ENCODE measurements around the gene BTD.

BTD gene

DNA sequence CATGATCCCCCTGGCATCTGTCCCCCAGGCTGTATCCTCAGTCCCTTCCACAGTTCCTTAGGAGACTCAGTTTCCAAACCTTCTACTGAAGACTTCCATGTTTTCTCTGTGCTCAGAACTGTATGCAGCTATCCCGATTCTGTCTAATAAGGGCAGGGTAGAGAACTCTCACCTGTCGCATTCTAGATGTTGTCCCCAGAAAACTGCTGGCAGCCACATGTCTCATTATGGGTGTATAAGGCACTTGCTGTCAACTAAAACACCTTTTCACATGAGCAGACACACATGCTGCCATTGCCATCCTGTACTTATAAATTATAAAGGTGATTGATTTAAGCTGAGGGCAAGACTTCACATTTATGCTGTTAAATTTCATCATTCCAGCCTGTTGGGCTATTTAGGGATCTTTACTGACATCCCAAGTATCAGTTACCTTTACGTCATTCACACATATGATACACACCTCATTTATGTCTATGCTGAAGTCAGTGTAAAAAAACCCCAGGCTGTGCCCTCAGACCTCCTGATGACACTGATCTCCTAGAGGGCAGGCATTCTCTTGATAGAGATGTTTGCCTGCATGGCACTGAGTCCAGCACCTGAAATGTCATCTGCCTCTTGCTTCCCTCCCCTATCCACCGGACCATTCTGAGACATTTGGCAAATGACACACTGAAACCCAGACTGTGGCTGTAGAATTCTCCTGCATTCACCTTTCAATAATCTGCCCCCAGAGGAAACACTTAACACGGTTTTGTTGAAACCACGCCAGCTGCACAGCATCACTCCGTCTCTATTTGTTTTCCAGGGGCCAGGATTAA is 35.8 kb downstream of the BTD start:
- DNase-seq (peak; percentile 48), ATAC-seq (peak; percentile 79)
- no peaks in the 10 kb centered on the region for H3K27me3 Mint-ChIP-seq
- peaks cover 8% of the 10 kb centered on the region for H3K36me3 Mint-ChIP-seq (ENCODE audit: low read depth)
- H3K27ac Mint-ChIP-seq: peak overlapping the region; percentile 89
- peak overlapping the region; percentile 13 for H3K4me3 Mint-ChIP-seq
- peaks cover 77% of the 10 kb centered on the region for H3K4me1 Mint-ChIP-seq
- no peaks in the 10 kb centered on the region for H3K9me3 Mint-ChIP-seq

DNA sequence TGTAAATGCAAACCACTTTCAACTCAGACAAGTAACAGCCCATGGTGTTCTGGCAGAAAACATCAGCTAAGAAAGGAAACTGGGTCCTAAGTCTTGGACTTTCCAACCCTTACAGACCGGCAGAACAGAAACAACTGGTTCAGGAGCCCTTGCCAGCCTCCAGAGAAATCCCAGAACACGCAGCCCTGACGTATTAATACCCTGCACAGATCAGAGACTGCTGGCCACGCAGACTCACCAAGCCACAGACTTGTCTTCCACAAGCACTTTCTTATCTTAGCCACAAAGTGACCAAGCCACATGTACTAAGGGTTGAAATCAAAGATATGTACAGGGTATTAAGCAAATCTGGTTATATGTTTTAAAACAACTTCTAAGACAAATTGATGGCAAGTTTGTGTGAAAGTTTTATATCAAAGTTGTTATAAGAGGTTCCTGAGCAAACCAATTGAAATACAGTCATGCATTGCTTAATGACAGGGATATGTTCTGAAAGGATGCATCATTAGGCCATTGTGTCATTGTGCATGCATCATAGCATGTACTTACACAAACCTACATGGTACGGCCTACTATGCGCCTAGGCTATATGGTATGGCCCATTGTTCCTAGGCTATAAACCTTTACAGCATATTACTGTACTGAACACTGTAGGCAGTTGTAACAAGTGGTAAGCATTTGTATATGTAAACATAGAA is 36.8 kb downstream of the BTD start:
- ATAC-seq (peak; percentile 4), DNase-seq (no peak)
- Mint-ChIP-seq H3K27ac (peak overlapping the region; percentile 89), H3K36me3 (ENCODE audit: low read depth) (peaks cover 10% of the 10 kb centered on the region), H3K4me3 (peak overlapping the region; percentile 10), H3K9me3 (no peaks in the 10 kb centered on the region), H3K27me3 (no peaks in the 10 kb centered on the region), H3K4me1 (peaks cover 70% of the 10 kb centered on the region)

DNA sequence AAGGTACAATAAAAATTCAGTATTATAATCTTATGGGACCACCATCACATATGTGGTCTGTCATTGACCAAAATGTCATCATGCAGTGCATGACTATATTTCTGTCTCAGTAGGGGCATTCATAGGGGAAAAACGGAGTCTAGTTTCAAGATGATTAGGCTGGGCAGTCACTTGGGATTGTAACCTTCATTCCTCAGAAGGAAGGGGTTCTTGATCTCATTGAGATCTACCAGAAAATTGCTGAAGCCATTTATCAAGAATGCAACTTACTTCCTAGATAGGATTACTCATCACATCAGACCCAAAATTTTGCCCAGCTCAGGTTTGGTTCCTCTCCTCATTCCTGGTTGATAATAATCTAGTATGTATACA is 37.3 kb downstream of the BTD start:
- no peak for DNase-seq
- Mint-ChIP-seq H3K4me3 (no peak overlapping the region), H3K4me1 (peaks cover 65% of the 10 kb centered on the region)

GRCh38 chr3:15645246-15645645 is 43.7 kb downstream of the BTD start:
- Mint-ChIP-seq H3K36me3 (ENCODE audit: low read depth) (peaks cover 17% of the 10 kb centered on the region), H3K27ac (no peak overlapping the region), H3K4me3 (no peak overlapping the region), H3K9me3 (peaks cover 8% of the 10 kb centered on the region), H3K27me3 (peaks cover 5% of the 10 kb centered on the region), H3K4me1 (peaks cover 55% of the 10 kb centered on the region)
- ATAC-seq (no peak), DNase-seq (no peak)

More for the DNA sequence above, 37.3 kb downstream of the BTD start:
- peak; percentile 22 for ATAC-seq
- Mint-ChIP-seq H3K9me3 (no peaks in the 10 kb centered on the region), H3K27ac (no peak overlapping the region), H3K36me3 (ENCODE audit: low read depth) (peaks cover 10% of the 10 kb centered on the region), H3K27me3 (no peaks in the 10 kb centered on the region)

- DNase-seq: no peak
- no peak for ATAC-seq
- Mint-ChIP-seq H3K36me3 (ENCODE audit: low read depth) (peaks cover 17% of the 10 kb centered on the region), H3K4me3 (no peak overlapping the region), H3K4me1 (peaks cover 56% of the 10 kb centered on the region), H3K27ac (no peak overlapping the region), H3K27me3 (peaks cover 11% of the 10 kb centered on the region), H3K9me3 (peaks cover 8% of the 10 kb centered on the region)
Measured at GRCh38 chr3:15645740-15646501, 44.4 kb downstream of the BTD start.

GRCh38 chr3:15646851-15647511 is 45.4 kb downstream of the BTD start:
- Mint-ChIP-seq H3K27me3 (peaks cover 19% of the 10 kb centered on the region), H3K36me3 (ENCODE audit: low read depth) (peaks cover 15% of the 10 kb centered on the region), H3K4me3 (peak overlapping the region; percentile 64), H3K9me3 (peaks cover 8% of the 10 kb centered on the region), H3K4me1 (peaks cover 50% of the 10 kb centered on the region), H3K27ac (peak overlapping the region; percentile 87)
- DNase-seq: no peak
- ATAC-seq: peak; percentile 48

DNA sequence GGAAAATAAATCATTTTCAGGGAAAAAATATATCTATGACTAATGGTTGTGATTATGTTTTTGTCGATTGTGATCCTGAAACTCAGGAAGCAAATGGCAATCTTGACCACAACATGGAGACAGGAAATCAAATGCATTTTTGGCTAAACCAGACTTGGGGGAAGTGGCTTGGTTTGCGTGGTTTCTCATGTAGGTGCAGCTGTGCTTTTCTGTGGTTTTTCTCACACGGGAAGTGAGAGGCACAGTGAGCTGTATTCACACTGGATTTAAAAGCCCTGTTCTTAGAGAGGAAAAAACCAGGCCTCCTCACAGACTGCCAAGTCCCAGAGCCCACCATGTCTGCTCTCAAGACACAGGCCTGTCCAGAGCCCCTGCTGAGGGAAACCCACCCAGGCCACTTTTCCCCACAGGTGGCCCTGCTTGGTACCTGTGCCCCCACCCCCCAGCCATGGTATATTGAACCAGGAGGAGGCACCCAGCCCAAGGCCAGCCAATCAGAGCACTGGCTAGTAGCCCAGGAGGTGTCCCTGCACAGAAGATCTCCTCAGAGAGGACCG is 46.1 kb downstream of the BTD start:
- Mint-ChIP-seq H3K27me3 (peaks cover 19% of the 10 kb centered on the region), H3K4me3 (peak overlapping the region; percentile 64), H3K4me1 (peaks cover 50% of the 10 kb centered on the region), H3K36me3 (ENCODE audit: low read depth) (peaks cover 12% of the 10 kb centered on the region), H3K9me3 (peaks cover 8% of the 10 kb centered on the region), H3K27ac (peak overlapping the region; percentile 87)
- ATAC-seq (peak; percentile 95), DNase-seq (peak; percentile 63)

- DNase-seq: no peak
- Mint-ChIP-seq H3K36me3 (ENCODE audit: low read depth) (peaks cover 9% of the 10 kb centered on the region), H3K9me3 (peaks cover 8% of the 10 kb centered on the region), H3K27ac (no peak overlapping the region), H3K4me1 (peaks cover 50% of the 10 kb centered on the region), H3K27me3 (peaks cover 22% of the 10 kb centered on the region), H3K4me3 (no peak overlapping the region)
- ATAC-seq: no peak
Measured at GRCh38 chr3:15649341-15649740, 47.8 kb downstream of the BTD start.

GRCh38 chr3:15649858-15650257 is 48.3 kb downstream of the BTD start:
- Mint-ChIP-seq H3K4me3 (no peak overlapping the region), H3K9me3 (peaks cover 8% of the 10 kb centered on the region)
- no peak for DNase-seq

GRCh38 chr3:15651396-15651795 is 49.9 kb downstream of the BTD start:
- H3K27ac Mint-ChIP-seq: no peak overlapping the region
- H3K36me3 Mint-ChIP-seq (ENCODE audit: low read depth): peaks cover 14% of the 10 kb centered on the region
- no peak for ATAC-seq
- no peak overlapping the region for H3K4me3 Mint-ChIP-seq
- no peak for DNase-seq
- peaks cover 22% of the 10 kb centered on the region for H3K27me3 Mint-ChIP-seq
- peaks cover 39% of the 10 kb centered on the region for H3K4me1 Mint-ChIP-seq
- H3K9me3 Mint-ChIP-seq: peaks cover 13% of the 10 kb centered on the region

More at GRCh38 chr3:15649858-15650257, 48.3 kb downstream of the BTD start:
- no peak for ATAC-seq
- peaks cover 50% of the 10 kb centered on the region for H3K4me1 Mint-ChIP-seq
- H3K27ac Mint-ChIP-seq: no peak overlapping the region
- H3K36me3 Mint-ChIP-seq (ENCODE audit: low read depth): peaks cover 9% of the 10 kb centered on the region
- H3K27me3 Mint-ChIP-seq: peaks cover 22% of the 10 kb centered on the region

GRCh38 chr3:15653321-15653720 is 51.8 kb downstream of the BTD start:
- Mint-ChIP-seq H3K27ac (no peak overlapping the region), H3K4me1 (peaks cover 20% of the 10 kb centered on the region), H3K27me3 (peaks cover 20% of the 10 kb centered on the region), H3K36me3 (ENCODE audit: low read depth) (peaks cover 12% of the 10 kb centered on the region), H3K4me3 (no peak overlapping the region), H3K9me3 (peaks cover 20% of the 10 kb centered on the region)
- ATAC-seq: no peak
- DNase-seq: no peak

GRCh38 chr3:15654127-15654526 is 52.6 kb downstream of the BTD start:
- peaks cover 20% of the 10 kb centered on the region for H3K27me3 Mint-ChIP-seq

GRCh38 chr3:15654891-15655290 is 53.3 kb downstream of the BTD start:
- Mint-ChIP-seq H3K9me3 (peaks cover 18% of the 10 kb centered on the region), H3K4me1 (peaks cover 10% of the 10 kb centered on the region), H3K27ac (no peak overlapping the region), H3K27me3 (peaks cover 18% of the 10 kb centered on the region), H3K36me3 (ENCODE audit: low read depth) (peaks cover 5% of the 10 kb centered on the region), H3K4me3 (no peak overlapping the region)
- DNase-seq: no peak
- no peak for ATAC-seq

More at GRCh38 chr3:15654127-15654526, 52.6 kb downstream of the BTD start:
- no peak for DNase-seq
- Mint-ChIP-seq H3K4me1 (peaks cover 12% of the 10 kb centered on the region), H3K4me3 (no peak overlapping the region), H3K27ac (no peak overlapping the region), H3K36me3 (ENCODE audit: low read depth) (peaks cover 12% of the 10 kb centered on the region), H3K9me3 (peaks cover 23% of the 10 kb centered on the region)
- ATAC-seq: no peak

- Mint-ChIP-seq H3K27me3 (peaks cover 11% of the 10 kb centered on the region), H3K36me3 (ENCODE audit: low read depth) (peaks cover 5% of the 10 kb centered on the region), H3K27ac (no peak overlapping the region), H3K4me1 (peaks cover 10% of the 10 kb centered on the region), H3K9me3 (peaks cover 20% of the 10 kb centered on the region), H3K4me3 (no peak overlapping the region)
- DNase-seq: no peak
- ATAC-seq: no peak
Measured at GRCh38 chr3:15656342-15656741, 54.8 kb downstream of the BTD start.
